AG04450 (cell line): ENCODE data around the gene STK38. TPM values are rescaled to one million over a fixed set of nuclear protein-coding genes. Genes with fewer than 3 reads are reported as not detected.

ENCODE experiments used
- CTCF ChIA-PET: fragments of 300-600, 350-600 bp; formaldehyde crosslinking; extraction: SDS; loops from one replicate; lab custom pipeline; 2022; ENCODE audit warnings: antibody characterized with exemption, inconsistent platforms; lab: Charles Lee
- POLR2A ChIA-PET: fragments of 350-600 bp; formaldehyde crosslinking; extraction: SDS; loops from one replicate; lab custom pipeline; 2021; ENCODE audit warnings: antibody characterized with exemption, inconsistent platforms; lab: Yijun Ruan, JAX
- DNase-seq: peaks from one replicate; pipeline ENCODE4 v3.0.0-alpha.2; 2011; ENCODE audit warnings: low read depth, low spot score
- H3K27ac ChIP-seq: one replicate; pipeline ENCODE4 v1.5.1; 2012; ENCODE audit warnings: low read depth, low read length, control low read depth
- H3K27me3 ChIP-seq: one replicate; pipeline ENCODE4 v1.6.0; 2012; ENCODE audit warnings: low read length; ENCODE audit not compliant: control insufficient read depth, insufficient read depth
- H3K4me3 ChIP-seq: 2 replicates; pipeline ENCODE4 v1.5.1; 2011; ENCODE audit warnings: mild to moderate bottlenecking, low read depth, low read length, control low read depth
- H3K9me3 ChIP-seq: 2 replicates; pipeline ENCODE4 v1.5.1; 2012; ENCODE audit warnings: low read length; ENCODE audit not compliant: control insufficient read depth, insufficient read depth
- CTCF ChIP-seq: IDR thresholded peaks from 2 replicates; pipeline ENCODE4 v1.5.1; 2011; ENCODE audit warnings: low read depth, low read length, control low read depth, inconsistent platforms
- polyA plus RNA-seq: library from polyadenylated mRNA; depleted of rRNA; stranded (reverse); fragments of >200 nt; gene quantifications from 2 replicates; pipeline ENCODE4 v1.2.3, GENCODE V29; 2011; rRNA removed
- small RNA-seq: library from RNA; depleted of rRNA; stranded (forward); fragments of <200 nt; gene quantifications from one replicate; pipeline ENCODE3, GENCODE V24; 2012; ENCODE audit warnings: low read depth; ENCODE audit not compliant: insufficient read length

STK38 gene
- polyA plus RNA-seq, 1 experiment = 34.9 TPM

GRCh38 chr6:36445621-36446020 is 101.7 kb downstream of the STK38 start:
- Histone ChIP-seq H3K4me3 (no peak overlapping the region), H3K27me3 (no peaks in the 10 kb centered on the region)
- CTCF ChIA-PET = interaction anchor here (0.5 to 0.6 kb wide), 2 partner anchors 87 to 118 kb away, joined by 3 read pairs; no protein-coding TSS in a partner anchor

GRCh38 chr6:36444470-36444869 is 102.8 kb downstream of the STK38 start:
- Histone ChIP-seq H3K27me3 (no peaks in the 10 kb centered on the region), H3K27ac (peak overlapping the region; percentile 23), H3K4me3 (peak overlapping the region; percentile 95), H3K9me3 (peaks cover 4% of the 10 kb centered on the region)
- POLR2A ChIA-PET = interaction anchor here (1.1 kb wide), 1 partner anchor 234 kb away, joined by 4 read pairs; the partner anchor contains the start of gene CDKN1A
- no peak for TF ChIP-seq CTCF
- CTCF ChIA-PET = no interaction called here
- DNase-seq = no peak

More at GRCh38 chr6:36445621-36446020, 101.7 kb downstream of the STK38 start:
- Histone ChIP-seq H3K9me3 (peaks cover 4% of the 10 kb centered on the region), H3K27ac (no peak overlapping the region)
- DNase-seq = no peak
- no peak for TF ChIP-seq CTCF
- POLR2A ChIA-PET = no interaction called here

Small RNA genes lying within 50 kb of the gene (small RNA-seq; reads per million reads assigned to genes)
- gene RN7SL502P = not detected

Other genes starting within 250 kb of the STK38 start
- not detected in 2 replicates for gene BNIP5, start 210.6 kb downstream of the STK38 start, polyA plus RNA-seq
- gene ETV7, start 159.8 kb downstream of the STK38 start, polyA plus RNA-seq = 0.41 and 0.81 TPM in 2 replicates
- gene PXT1, start 104.6 kb downstream of the STK38 start, polyA plus RNA-seq = not detected in 2 replicates
- 77.1 and 93.3 TPM in 2 replicates for gene KCTD20, start 104.5 kb downstream of the STK38 start, polyA plus RNA-seq
- gene SRSF3, start 46.9 kb upstream of the STK38 start, polyA plus RNA-seq = 317 and 423 TPM in 2 replicates
- 722 and 830 TPM in 2 replicates for gene CDKN1A, start 131.2 kb upstream of the STK38 start, polyA plus RNA-seq
- gene RAB44, start 150.3 kb upstream of the STK38 start, polyA plus RNA-seq = not detected in 2 replicates